ENCODE results near the gene SSH2.

DNA sequence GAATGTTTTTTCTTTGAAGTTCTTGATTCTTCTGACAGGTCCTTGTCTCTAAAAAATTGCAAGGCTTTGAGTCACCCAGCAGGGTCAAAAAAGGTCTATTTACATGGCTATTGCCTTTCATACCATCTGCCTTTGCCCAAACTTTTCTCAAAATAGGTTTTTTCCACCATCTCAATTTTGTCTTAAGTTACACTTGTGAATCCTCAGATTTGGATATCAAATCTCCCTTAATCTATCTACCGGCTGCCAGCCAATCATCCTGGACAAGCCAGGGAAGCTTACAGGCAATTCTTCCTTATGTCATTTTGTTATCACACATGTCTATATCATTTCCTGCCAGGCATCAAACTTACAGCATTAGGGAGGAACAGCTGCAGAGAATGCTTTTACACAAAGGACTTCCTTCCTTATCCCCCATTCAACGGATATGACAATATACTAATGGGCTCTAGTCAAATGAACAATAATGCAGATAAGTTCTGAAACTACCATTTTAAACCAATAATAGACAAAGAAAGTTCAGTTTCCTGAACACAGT is 203.2 kb downstream of the SSH2 start:
- TF ChIP-seq CTCF (IDR thresholded peaks at IDR 0.05) (no peak), POLR2AphosphoS5 (IDR thresholded peaks at IDR 0.05) (peak; percentile 39 to 66)
